Hippocampal formation (tissue), 2 donors: ENCODE results near the gene ITCH.
A peak's percentile ranks its signal among the peaks of the same experiment; 100 is the strongest.
"Not testable (repeated sequence)": the region's sequence is repeated elsewhere in the genome, so short reads cannot be mapped to it uniquely, and the experiment has no call there.

Experiments
- DNase-seq, 2 donors: peaks; one replicate each; lab custom pipeline; 2025; lab: John Stamatoyannopoulos, UW

The ITCH gene

GRCh38 chr20:34458631-34459030 is 95.6 kb downstream of the ITCH start:
- no peak for DNase-seq

GRCh38 chr20:34459209-34459897 is 96.3 kb downstream of the ITCH start:
- no peak for DNase-seq

- DNase-seq, result no peak
Measured at GRCh38 chr20:34461779-34462087, 98.7 kb downstream of the ITCH start.

GRCh38 chr20:34468951-34469350 is 105.9 kb downstream of the ITCH start:
- DNase-seq, result no peak

DNA sequence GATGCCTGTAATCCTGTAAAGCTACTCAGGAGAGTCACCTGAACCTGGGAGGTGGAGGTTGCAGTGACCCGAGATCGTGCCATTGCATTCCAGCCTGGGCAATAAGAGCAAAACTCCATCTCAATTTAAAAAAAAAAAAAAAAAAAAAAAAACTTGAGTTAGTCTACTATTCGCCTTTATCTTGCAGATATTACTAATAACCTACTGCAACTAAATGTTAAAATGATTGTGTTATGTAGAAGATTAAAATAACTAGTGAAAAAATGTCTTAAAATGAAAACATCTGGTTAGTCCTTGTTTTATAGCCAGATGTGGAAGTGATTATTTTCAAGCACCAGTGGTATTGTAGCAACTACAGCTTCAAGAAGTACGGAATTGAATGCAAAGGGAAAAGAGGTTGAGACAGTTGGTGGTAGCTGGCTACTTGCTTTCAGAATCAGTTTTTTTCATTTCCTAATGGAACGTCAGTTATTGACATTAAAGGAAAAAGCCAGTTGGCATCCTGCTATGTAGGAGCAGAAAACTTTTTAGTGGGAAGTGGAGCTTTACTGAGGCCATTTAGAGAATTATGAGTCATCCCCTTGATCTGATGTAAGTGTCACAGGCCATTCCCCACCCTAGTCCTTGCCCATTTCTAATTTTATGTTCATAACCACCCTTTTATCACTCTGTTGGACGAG is 109.3 kb downstream of the ITCH start:
- no peak for DNase-seq

GRCh38 chr20:34473262-34473883 is 110.3 kb downstream of the ITCH start:
- peak in 1 of 2 donors; percentile 32 for DNase-seq

DNA sequence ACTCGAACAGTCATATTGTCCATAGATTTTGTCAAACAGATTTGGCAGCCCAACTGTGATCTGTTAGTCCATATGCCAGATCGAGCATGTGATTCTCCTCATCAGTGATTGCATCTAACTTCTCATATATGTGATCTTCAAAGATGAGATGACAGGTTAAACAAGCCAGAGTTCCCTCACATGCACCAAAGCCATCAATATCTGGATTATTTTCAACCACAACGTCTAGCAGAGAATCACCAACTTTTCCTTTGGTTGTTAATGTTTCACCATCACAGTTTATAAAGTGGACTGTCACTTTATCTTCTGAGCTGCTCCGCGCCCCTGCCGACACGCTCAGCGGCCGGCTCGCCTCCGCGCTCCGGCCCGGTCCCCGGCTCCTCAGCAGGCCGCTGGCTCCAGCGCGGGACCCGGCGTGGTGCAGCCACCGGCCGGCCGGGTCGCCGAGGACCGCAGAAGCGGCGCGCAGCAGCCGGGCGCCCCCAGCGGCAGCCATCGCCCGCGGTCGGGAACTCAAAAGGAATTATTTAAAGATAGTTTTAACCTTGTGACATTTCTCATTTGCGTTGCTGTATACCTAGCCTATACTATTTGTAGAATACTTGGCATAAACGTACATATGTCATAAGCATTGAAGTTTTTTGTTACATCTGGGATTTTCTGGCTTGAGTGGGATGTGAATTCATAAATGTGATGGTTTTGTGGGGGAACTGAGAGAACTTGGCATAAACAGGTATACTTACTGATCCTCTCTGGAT is 113.1 kb downstream of the ITCH start:
- DNase-seq, result peak; percentile 10 to 37

- no peak for DNase-seq
Measured at GRCh38 chr20:34479627-34480026, 116.6 kb downstream of the ITCH start.

GRCh38 chr20:34482154-34482553 is 119.1 kb downstream of the ITCH start:
- DNase-seq, result not testable (repeated sequence)

DNA sequence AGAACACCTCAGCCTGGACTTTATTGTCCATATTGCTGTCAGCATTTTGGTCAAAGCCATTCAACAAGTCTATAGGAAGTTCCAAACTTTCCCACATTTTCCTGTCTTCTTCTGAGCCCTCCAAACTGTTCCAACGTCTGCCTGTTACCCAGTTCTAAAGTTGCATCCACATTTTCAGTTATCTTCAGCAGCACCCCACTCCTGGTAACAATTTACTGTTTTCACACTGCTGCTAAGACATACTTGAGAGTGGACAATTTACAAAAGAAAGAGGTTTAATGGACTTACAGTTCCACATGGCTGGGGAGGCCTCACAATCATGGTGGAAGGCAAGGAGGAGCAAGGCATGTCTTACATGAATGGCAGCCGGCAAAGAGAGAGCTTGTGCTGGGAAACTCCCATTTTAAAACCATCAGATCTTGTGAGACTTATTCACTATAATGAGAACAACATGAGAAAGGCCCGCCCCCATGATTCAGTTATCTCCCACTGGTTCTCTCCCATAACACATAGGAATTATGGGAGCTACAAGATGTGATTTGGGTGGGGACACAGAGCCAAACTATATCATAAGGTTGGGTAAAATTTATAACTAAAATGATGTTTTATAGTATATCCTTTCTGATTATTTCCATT is 120.6 kb downstream of the ITCH start:
- not testable (repeated sequence) for DNase-seq

GRCh38 chr20:34485068-34485634 is 122.1 kb downstream of the ITCH start:
- no peak for DNase-seq

DNA sequence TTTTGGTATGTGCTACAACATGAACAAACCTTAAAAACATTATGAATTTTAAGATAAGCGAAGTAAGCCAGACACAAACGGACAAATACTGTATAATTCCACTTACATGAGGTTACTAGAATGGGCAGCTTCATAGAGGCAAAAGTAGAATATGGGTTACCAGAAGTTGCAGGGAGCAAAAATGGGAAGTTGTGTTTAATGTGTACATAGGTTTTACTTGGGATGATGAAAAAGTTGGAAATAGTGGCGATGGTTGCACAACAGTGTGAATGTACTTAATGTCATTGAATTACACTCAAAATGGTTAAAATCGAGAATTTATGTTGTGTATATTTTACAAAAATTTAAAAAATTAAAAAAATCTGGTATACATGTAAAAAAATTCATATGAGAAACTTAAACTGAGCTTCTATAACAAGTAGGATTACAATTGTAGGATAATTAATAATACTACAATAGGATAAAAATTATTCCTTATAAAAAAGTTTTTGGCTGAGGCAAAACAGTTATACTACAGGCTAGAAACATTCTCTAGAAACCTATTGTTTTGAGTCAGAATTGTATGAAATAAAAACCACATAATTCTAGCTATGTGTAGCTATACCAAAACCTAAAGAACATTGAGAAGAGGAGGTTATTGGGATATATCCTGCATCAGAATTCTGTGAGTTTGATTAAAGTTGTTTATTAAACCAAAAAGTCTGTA is 128.3 kb downstream of the ITCH start:
- no peak for DNase-seq

- DNase-seq, result no peak
Measured at GRCh38 chr20:34491932-34492509, 128.9 kb downstream of the ITCH start.

GRCh38 chr20:34493646-34494045 is 130.6 kb downstream of the ITCH start:
- DNase-seq, result no peak

DNA sequence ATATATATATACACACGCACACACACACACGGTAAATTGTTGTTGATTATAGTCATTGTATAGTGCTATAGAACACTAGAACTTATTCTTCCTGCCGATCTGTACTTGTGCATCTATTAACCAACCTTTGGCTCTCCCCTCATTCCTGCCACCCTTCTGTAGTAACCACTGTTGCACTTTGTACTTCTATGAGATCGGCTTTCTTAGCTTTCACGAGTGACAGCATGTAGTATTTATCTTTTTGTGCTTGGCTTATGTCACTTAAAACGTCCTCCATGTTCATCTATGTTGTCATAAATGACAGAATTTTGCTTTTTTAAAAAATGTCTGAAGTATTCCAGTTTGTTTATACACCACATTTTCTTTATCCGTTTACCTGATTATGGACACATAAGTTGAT is 132.2 kb downstream of the ITCH start:
- DNase-seq, result no peak

GRCh38 chr20:34495916-34496315 is 132.8 kb downstream of the ITCH start:
- no peak for DNase-seq

- not testable (repeated sequence) for DNase-seq
Measured at GRCh38 chr20:34497596-34497995, 134.5 kb downstream of the ITCH start.

- DNase-seq, result no peak
Measured at GRCh38 chr20:34500823-34501222, 137.8 kb downstream of the ITCH start.

GRCh38 chr20:34506480-34506879 is 143.4 kb downstream of the ITCH start:
- no peak for DNase-seq

- DNase-seq, result no peak
Measured at GRCh38 chr20:34507702-34508413, 144.8 kb downstream of the ITCH start.
